ENCODE data around the gene DHPS. TPM values are rescaled to one million over a fixed set of nuclear protein-coding genes. Genes with fewer than 3 reads are reported as not detected.

The DHPS gene
- total and polyA plus RNA-seq, 2 of the 4 experiments (the other 2 are of a cell fraction): 82.8 to 85.0 TPM

DNA sequence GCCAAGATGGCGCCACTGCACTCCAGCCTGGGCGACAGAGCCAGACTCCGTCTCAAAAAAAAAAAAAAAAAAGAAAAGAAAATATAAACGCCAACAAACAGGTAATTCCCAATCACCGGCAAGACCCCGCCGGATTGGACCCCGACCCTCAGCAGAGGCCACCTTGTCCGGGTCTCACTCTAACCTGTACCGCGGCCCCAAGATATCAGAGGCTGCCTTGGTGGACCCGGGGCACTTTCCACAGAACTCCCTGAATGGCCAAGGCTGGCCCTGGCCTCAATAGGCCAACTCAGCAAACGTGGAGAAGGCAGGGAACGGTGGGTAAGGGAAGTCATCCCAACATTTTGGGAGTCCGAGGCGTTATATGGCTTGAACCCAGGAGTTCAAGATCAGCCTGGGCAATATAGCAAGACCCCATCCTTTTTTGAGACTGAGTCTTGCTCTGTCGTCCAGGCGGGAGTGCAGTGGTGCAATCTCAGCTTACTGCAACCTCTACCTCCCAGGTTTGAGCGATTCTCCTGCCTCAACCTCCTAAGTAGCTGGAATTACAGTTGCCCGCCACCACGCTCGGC, 43.0 kb downstream of the DHPS start:
- Histone ChIP-seq H3K23ac (ENCODE audit: low read depth, low read length) (no peak overlapping the region), H2AK9ac (replicated peaks; ENCODE audit: low read depth, low read length, poor library complexity) (no peak overlapping the region), H3K27ac (ENCODE audit: insufficient read depth, low read length) (no peak overlapping the region), H3K4me1 (ENCODE audit: control insufficient read depth, insufficient read depth, low read length) (peaks cover 3% of the 10 kb centered on the region), H2BK20ac (ENCODE audit: low read depth, low read length) (no peak overlapping the region), H2AK5ac (ENCODE audit: low read depth, low read length) (no peak overlapping the region), H3K4me2 (ENCODE audit: low read depth, low read length) (no peak overlapping the region), H4K91ac (ENCODE audit: insufficient read depth, low read depth, low read length) (no peak overlapping the region), H4K5ac (ENCODE audit: low read depth, low read length) (no peak overlapping the region), H3K9me1 (ENCODE audit: insufficient read depth, low read length) (no peaks in the 10 kb centered on the region), H4K20me1 (ENCODE audit: insufficient read depth, low read length) (no peaks in the 10 kb centered on the region), H3K79me1 (ENCODE audit: low read depth in 1 of 2, low read length in 2 of 2) (no peaks in the 10 kb centered on the region), H2BK15ac (ENCODE audit: low read depth, low read length) (no peak overlapping the region), H3K27me3 (ENCODE audit: control insufficient read depth, insufficient read depth, low read length) (no peaks in the 10 kb centered on the region), H3K9me3 (ENCODE audit: control insufficient read depth, insufficient read depth, low read length) (no peaks in the 10 kb centered on the region), H3K14ac (replicated peaks; ENCODE audit: low read depth, low read length) (no peak overlapping the region), H2BK120ac (ENCODE audit: low read depth, low read length) (no peak overlapping the region), H3K9ac (ENCODE audit: low read depth, low read length) (no peak overlapping the region), H3K4me3 (ENCODE audit: insufficient read depth, low read depth, low read length) (no peak overlapping the region), H3K4ac (ENCODE audit: low read depth, low read length) (no peak overlapping the region), H3K18ac (ENCODE audit: low read depth, low read length) (no peak overlapping the region), H3K36me3 (ENCODE audit: control insufficient read depth, insufficient read depth, low read length) (no peaks in the 10 kb centered on the region), H3K56ac (ENCODE audit: extremely low read depth, insufficient read depth, low read length) (no peak overlapping the region), H2AFZ (replicated peaks; ENCODE audit: low read length, poor library complexity) (no peak overlapping the region), H2BK5ac (ENCODE audit: low read depth, low read length, poor library complexity, severe bottlenecking) (no peak overlapping the region), H4K8ac (ENCODE audit: low read depth in 2 of 2, low read length in 2 of 2) (no peak overlapping the region)
- in situ Hi-C loops (cut with MboI; ENCODE audit: low sequenced_read_pairs) (no loop called here), dilution Hi-C loops (cut with HindIII; ENCODE audit: low sequenced_read_pairs, unreplicated experiment) (no loop called here), intact Hi-C loops (cut with micrococcal nuclease) (no loop called here)
- DNase-seq: no peak
- TF ChIP-seq, protein P1, sequence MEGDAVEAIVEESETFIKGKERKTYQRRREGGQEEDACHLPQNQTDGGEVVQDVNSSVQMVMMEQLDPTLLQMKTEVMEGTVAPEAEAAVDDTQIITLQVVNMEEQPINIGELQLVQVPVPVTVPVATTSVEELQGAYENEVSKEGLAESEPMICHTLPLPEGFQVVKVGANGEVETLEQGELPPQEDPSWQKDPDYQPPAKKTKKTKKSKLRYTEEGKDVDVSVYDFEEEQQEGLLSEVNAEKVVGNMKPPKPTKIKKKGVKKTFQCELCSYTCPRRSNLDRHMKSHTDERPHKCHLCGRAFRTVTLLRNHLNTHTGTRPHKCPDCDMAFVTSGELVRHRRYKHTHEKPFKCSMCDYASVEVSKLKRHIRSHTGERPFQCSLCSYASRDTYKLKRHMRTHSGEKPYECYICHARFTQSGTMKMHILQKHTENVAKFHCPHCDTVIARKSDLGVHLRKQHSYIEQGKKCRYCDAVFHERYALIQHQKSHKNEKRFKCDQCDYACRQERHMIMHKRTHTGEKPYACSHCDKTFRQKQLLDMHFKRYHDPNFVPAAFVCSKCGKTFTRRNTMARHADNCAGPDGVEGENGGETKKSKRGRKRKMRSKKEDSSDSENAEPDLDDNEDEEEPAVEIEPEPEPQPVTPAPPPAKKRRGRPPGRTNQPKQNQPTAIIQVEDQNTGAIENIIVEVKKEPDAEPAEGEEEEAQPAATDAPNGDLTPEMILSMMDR (conservative IDR thresholded peaks at IDR 0.05; ENCODE audit: low read depth, low read length): no peak
- TF ChIP-seq BHLHE40 (IDR thresholded peaks at IDR 0.05; ENCODE audit: low read depth, low read length) (no peak), CEBPB (IDR thresholded peaks at IDR 0.05; ENCODE audit: low read depth, low read length) (no peak), MAZ (IDR thresholded peaks at IDR 0.05; ENCODE audit: borderline replicate concordance, low read depth, low read length) (no peak), FOS (IDR thresholded peaks at IDR 0.05; ENCODE audit: low read depth, low read length) (no peak), RAD21 (IDR thresholded peaks at IDR 0.05; ENCODE audit: low read length) (no peak), CHD1 (IDR thresholded peaks at IDR 0.05; ENCODE audit: low read depth, low read length) (no peak), NFE2L2 (IDR thresholded peaks at IDR 0.05; ENCODE audit: low read depth, low read length) (no peak), MAFK (IDR thresholded peaks at IDR 0.05; ENCODE audit: low read depth, low read length) (no peak), SMC3 (IDR thresholded peaks at IDR 0.05; ENCODE audit: low read depth, low read length) (no peak), RFX5 (IDR thresholded peaks at IDR 0.05; ENCODE audit: low read depth, low read length) (no peak), POLR2A (IDR thresholded peaks at IDR 0.05; ENCODE audit: low read depth, low read length) (no peak), MXI1 (IDR thresholded peaks at IDR 0.05; ENCODE audit: borderline replicate concordance, low read depth, low read length) (no peak)
- TF ChIP-seq, protein P2, sequence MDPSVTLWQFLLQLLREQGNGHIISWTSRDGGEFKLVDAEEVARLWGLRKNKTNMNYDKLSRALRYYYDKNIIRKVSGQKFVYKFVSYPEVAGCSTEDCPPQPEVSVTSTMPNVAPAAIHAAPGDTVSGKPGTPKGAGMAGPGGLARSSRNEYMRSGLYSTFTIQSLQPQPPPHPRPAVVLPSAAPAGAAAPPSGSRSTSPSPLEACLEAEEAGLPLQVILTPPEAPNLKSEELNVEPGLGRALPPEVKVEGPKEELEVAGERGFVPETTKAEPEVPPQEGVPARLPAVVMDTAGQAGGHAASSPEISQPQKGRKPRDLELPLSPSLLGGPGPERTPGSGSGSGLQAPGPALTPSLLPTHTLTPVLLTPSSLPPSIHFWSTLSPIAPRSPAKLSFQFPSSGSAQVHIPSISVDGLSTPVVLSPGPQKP (IDR thresholded peaks at IDR 0.05; ENCODE audit: borderline replicate concordance, low read depth, low read length): no peak
- CTCF ChIA-PET: no interaction called here
- POLR2A ChIA-PET (ENCODE audit: unreplicated experiment): no interaction called here
- BruUV-seq (replicated peaks): no TSS peak
- 100% methylated on average over 8 of the region's 22 CpGs; no CpG with 5 or more reads in 1 of the 2 experiments for WGBS, 2 experiments (ENCODE audit: extremely low coverage in 2 of 2, insufficient read length in 1 of 2)
- no peak for ATAC-seq (ENCODE audit: low read depth)
